H9 (cell line): Measurements from ENCODE around the gene ARL11. TPM values are rescaled to one million over a fixed set of nuclear protein-coding genes. Genes with fewer than 3 reads are reported as not detected.
A peak's percentile ranks its signal among the peaks of the same experiment; 100 is the strongest.

Source experiments
- DNase-seq: peaks from one replicate; pipeline ENCODE4 v3.0.0-alpha.2; 2017
- H2AFZ ChIP-seq: one replicate; pipeline ENCODE4 v1.6.1; 2013; ENCODE audit warnings: mild to moderate bottlenecking, low read length, control low read depth, moderate library complexity
- H2AK5ac ChIP-seq: 2 replicates; pipeline ENCODE4 v1.6.1; 2013; ENCODE audit warnings: low read length, control low read depth, mixed read lengths; ENCODE audit not compliant: insufficient read length
- H2BK120ac ChIP-seq: one replicate; pipeline ENCODE4 v1.6.1; 2013; ENCODE audit warnings: low read depth, mild to moderate bottlenecking, low read length, control low read depth, inconsistent platforms; ENCODE audit not compliant: poor library complexity, severe bottlenecking
- H2BK12ac ChIP-seq: 2 replicates; pipeline ENCODE4 v1.6.1; 2013; ENCODE audit warnings: low read length, control low read depth, mixed read lengths, low read depth; ENCODE audit not compliant: insufficient read length
- H2BK15ac ChIP-seq: 2 replicates; pipeline ENCODE4 v1.6.1; 2013; ENCODE audit warnings: low read depth, low read length, control low read depth
- H2BK20ac ChIP-seq: one replicate; pipeline ENCODE4 v1.6.1; 2013; ENCODE audit warnings: low read depth, mild to moderate bottlenecking, low read length, control low read depth, inconsistent platforms; ENCODE audit not compliant: poor library complexity, severe bottlenecking
- H2BK5ac ChIP-seq: 2 replicates; pipeline ENCODE4 v1.6.1; 2013; ENCODE audit warnings: low read length, control low read depth, mixed read lengths; ENCODE audit not compliant: insufficient read length
- H3K14ac ChIP-seq: 2 replicates; pipeline ENCODE4 v1.6.1; 2013; ENCODE audit warnings: low read length, control low read depth; ENCODE audit not compliant: insufficient read depth
- H3K18ac ChIP-seq: 2 replicates; pipeline ENCODE4 v1.6.1; 2013; ENCODE audit warnings: low read depth, mild to moderate bottlenecking, mixed read lengths, low read length, control low read depth; ENCODE audit not compliant: insufficient read length
- H3K23ac ChIP-seq: 2 replicates; pipeline ENCODE4 v1.6.1; 2013; ENCODE audit warnings: low read length, control low read depth, mixed read lengths, low read depth; ENCODE audit not compliant: insufficient read length
- H3K23me2 ChIP-seq: 2 replicates; pipeline ENCODE4 v1.6.1; 2013; ENCODE audit warnings: low read depth, mild to moderate bottlenecking, mixed read lengths, low read length, control low read depth; ENCODE audit not compliant: insufficient read length, poor library complexity, severe bottlenecking
- H3K27ac ChIP-seq: 2 replicates; pipeline ENCODE4 v1.5.1; 2013; ENCODE audit warnings: low read length, control low read depth, mixed read lengths, low read depth; ENCODE audit not compliant: insufficient read length
- H3K27me3 ChIP-seq: 2 replicates; pipeline ENCODE4 v1.6.1; 2013; ENCODE audit warnings: low read length, control low read depth, inconsistent platforms; ENCODE audit not compliant: insufficient read depth
- H3K4ac ChIP-seq: 2 replicates; pipeline ENCODE4 v1.6.1; 2013; ENCODE audit warnings: low read depth, mild to moderate bottlenecking, control low read depth, inconsistent platforms, low read length, moderate library complexity
- H3K4me1 ChIP-seq: 2 replicates; pipeline ENCODE4 v1.6.1; 2013; ENCODE audit warnings: low read length, control low read depth, inconsistent platforms; ENCODE audit not compliant: insufficient read depth
- H3K4me2 ChIP-seq: 2 replicates; pipeline ENCODE4 v1.6.1; 2013; ENCODE audit warnings: low read length, control low read depth, mixed read lengths; ENCODE audit not compliant: insufficient read length, insufficient read depth
- H3K56ac ChIP-seq: 2 replicates; pipeline ENCODE4 v1.6.1; 2013; ENCODE audit warnings: low read depth, mild to moderate bottlenecking, mixed read lengths, low read length, control low read depth; ENCODE audit not compliant: insufficient read length
- H3K79me1 ChIP-seq: 2 replicates; pipeline ENCODE4 v1.6.1; 2013; ENCODE audit warnings: low read depth, mild to moderate bottlenecking, moderate library complexity, low read length, control low read depth, inconsistent platforms; ENCODE audit not compliant: insufficient read depth, poor library complexity, severe bottlenecking
- H3K79me2 ChIP-seq: 2 replicates; pipeline ENCODE4 v1.6.1; 2013; ENCODE audit warnings: low read length, control low read depth, inconsistent platforms; ENCODE audit not compliant: insufficient read depth
- H3K9ac ChIP-seq: 2 replicates; pipeline ENCODE4 v1.6.1; 2013; ENCODE audit warnings: low read length, control low read depth, mixed read lengths; ENCODE audit not compliant: insufficient read length; ENCODE audit errors: extremely low read depth
- H3K9me3 ChIP-seq: one replicate; pipeline ENCODE4 v1.6.1; 2013; ENCODE audit warnings: low read depth, low read length, inconsistent platforms; ENCODE audit not compliant: control insufficient read depth
- H3T11ph ChIP-seq: one replicate; pipeline ENCODE4 v1.6.1; 2013; ENCODE audit warnings: mild to moderate bottlenecking, low read length, control low read depth, inconsistent platforms
- H4K20me1 ChIP-seq: one replicate; pipeline ENCODE4 v1.6.1; 2013; ENCODE audit not compliant: control insufficient read depth, insufficient read length, insufficient read depth
- H4K5ac ChIP-seq: 2 replicates; pipeline ENCODE4 v1.6.1; 2013; ENCODE audit warnings: low read depth, mild to moderate bottlenecking, mixed read lengths, low read length, control low read depth; ENCODE audit not compliant: insufficient read length
- H4K8ac ChIP-seq: replicated peaks from 2 replicates; pipeline ENCODE4 v1.6.1; 2013; ENCODE audit warnings: low read length, control low read depth, mixed read lengths, low read depth; ENCODE audit not compliant: insufficient read length
- H4K91ac ChIP-seq: 2 replicates; pipeline ENCODE4 v1.6.1; 2013; ENCODE audit warnings: low read depth, mild to moderate bottlenecking, moderate library complexity, mixed read lengths, low read length, control low read depth; ENCODE audit not compliant: insufficient read length
- H3K27ac Mint-ChIP-seq, 3 experiments: 2 replicates in 2 of 3; 3 replicates in 1 of 3; pipeline ENCODE4 v1.8.0; 2020 to 2021; ENCODE audit warnings: mixed read lengths in 3 of 3, mild to moderate bottlenecking in 1 of 3, moderate library complexity in 1 of 3
- H3K27me3 Mint-ChIP-seq: 2 replicates; pipeline ENCODE4 v1.8.0; 2021; ENCODE audit warnings: low read depth, mild to moderate bottlenecking, moderate library complexity, mixed read lengths
- H3K36me3 Mint-ChIP-seq, 3 experiments: 2 replicates in 2 of 3; 3 replicates in 1 of 3; pipeline ENCODE4 v1.8.0; 2020 to 2021; ENCODE audit warnings: low read depth in 3 of 3, mixed read lengths in 3 of 3; ENCODE audit not compliant: insufficient read depth in 1 of 3
- H3K4me1 Mint-ChIP-seq, 2 experiments: 2 replicates each; pipeline ENCODE4 v1.8.0; 2020; ENCODE audit warnings: mixed read lengths in 2 of 2
- H3K4me3 Mint-ChIP-seq, 2 experiments: 2 replicates in 1 of 2; 3 replicates in 1 of 2; pipeline ENCODE4 v1.8.0; 2020 to 2021; ENCODE audit warnings: mild to moderate bottlenecking in 2 of 2, mixed read lengths in 2 of 2, moderate library complexity in 1 of 2
- H3K9me3 Mint-ChIP-seq, 2 experiments: 2 replicates in 1 of 2; 3 replicates in 1 of 2; pipeline ENCODE4 v1.8.0; 2020; ENCODE audit warnings: mild to moderate bottlenecking in 2 of 2, mixed read lengths in 2 of 2, moderate library complexity in 1 of 2
- WGBS: extraction: QIAGEN DNeasy Blood & Tissue Kit; methylation state at CpG from one replicate; pipeline ENCODE4 v1.1.7; 2013; ENCODE audit warnings: missing lambda C conversion rate, low lambda C conversion rate, mixed read lengths; ENCODE audit not compliant: insufficient read length; ENCODE audit errors: extremely low coverage; 5-methylcytosine and 5-hydroxymethylcytosine counted together
- total RNA-seq: library from RNA; stranded (reverse); gene quantifications from 2 replicates; pipeline ENCODE4 v1.2.1, GENCODE V29; 2021
- TF ChIP-seq, protein P1 (sequence below): fragments of 200-600 bp; sonication (generic); conservative IDR thresholded peaks from 3 replicates; pipeline ENCODE4 v1.8.0; 2021; ENCODE audit warnings: antibody characterized with exemption, mild to moderate bottlenecking

The ARL11 gene
- total RNA-seq, 1 experiment from 2014 or later, result 0.42 TPM

DNA sequence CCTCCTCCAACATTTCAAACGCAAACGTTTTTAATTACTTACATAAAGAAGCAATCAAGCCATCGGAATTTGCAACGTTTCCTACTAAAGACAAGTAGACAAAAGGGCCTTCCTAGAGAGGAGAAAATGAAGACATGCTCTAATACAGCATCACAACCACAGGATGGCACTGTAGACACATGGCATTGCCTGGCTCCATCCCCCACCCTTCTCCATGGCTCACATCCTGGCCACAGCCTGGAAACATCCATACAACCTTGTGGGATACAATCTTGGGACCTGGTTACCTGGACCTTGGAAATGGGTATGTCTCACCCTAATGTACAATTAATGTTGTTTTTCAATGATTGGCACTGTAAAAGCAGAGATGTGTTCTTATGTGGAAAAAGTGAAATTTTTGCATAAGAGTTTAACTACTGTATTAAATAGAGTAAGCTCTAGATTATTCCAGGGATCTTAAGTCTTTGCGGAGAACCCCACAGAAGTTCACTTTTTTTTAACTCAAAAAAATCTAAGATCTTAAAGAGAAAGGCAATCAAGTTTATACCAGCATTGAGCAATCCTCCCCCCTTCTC is 41.5 kb downstream of the ARL11 start:
- H3K9me3 ChIP-seq, result no peaks in the 10 kb centered on the region

More for the DNA sequence above, 41.5 kb downstream of the ARL11 start:
- Histone ChIP-seq H4K5ac (no peak overlapping the region), H2AFZ (no peak overlapping the region), H3K4me1 (no peaks in the 10 kb centered on the region), H2BK15ac (no peak overlapping the region), H3K4ac (no peak overlapping the region), H2BK12ac (no peak overlapping the region), H3K18ac (no peak overlapping the region), H4K20me1 (no peaks in the 10 kb centered on the region), H2AK5ac (no peak overlapping the region), H3K14ac (no peak overlapping the region), H3K23me2 (no peaks in the 10 kb centered on the region), H3K27ac (no peak overlapping the region), H3K4me2 (no peak overlapping the region), H3K56ac (no peak overlapping the region), H3K27me3 (no peaks in the 10 kb centered on the region), H2BK5ac (no peak overlapping the region), H3K9ac (no peak overlapping the region), H4K8ac (no peak overlapping the region), H2BK20ac (no peak overlapping the region), H3T11ph (no peak overlapping the region), H2BK120ac (no peak overlapping the region), H3K79me1 (no peaks in the 10 kb centered on the region), H3K79me2 (peaks cover 3% of the 10 kb centered on the region; the same call in 1 of the 2 replicates), H3K23ac (no peak overlapping the region), H4K91ac (no peak overlapping the region)
- no peaks in the 10 kb centered on the region; the same call in 1 of the 2 replicates for H3K27me3 Mint-ChIP-seq
- H3K4me1 Mint-ChIP-seq, result peaks cover 22% of the 10 kb centered on the region in 2 experiments
- H3K27ac Mint-ChIP-seq, result no peak overlapping the region; a peak in 1 of 7 replicates
- peak; percentile 72 for DNase-seq
- no CpG with 5 or more reads among the region's 5 CpGs for WGBS
- H3K4me3 Mint-ChIP-seq, result no peak overlapping the region
- TF ChIP-seq, protein P1, sequence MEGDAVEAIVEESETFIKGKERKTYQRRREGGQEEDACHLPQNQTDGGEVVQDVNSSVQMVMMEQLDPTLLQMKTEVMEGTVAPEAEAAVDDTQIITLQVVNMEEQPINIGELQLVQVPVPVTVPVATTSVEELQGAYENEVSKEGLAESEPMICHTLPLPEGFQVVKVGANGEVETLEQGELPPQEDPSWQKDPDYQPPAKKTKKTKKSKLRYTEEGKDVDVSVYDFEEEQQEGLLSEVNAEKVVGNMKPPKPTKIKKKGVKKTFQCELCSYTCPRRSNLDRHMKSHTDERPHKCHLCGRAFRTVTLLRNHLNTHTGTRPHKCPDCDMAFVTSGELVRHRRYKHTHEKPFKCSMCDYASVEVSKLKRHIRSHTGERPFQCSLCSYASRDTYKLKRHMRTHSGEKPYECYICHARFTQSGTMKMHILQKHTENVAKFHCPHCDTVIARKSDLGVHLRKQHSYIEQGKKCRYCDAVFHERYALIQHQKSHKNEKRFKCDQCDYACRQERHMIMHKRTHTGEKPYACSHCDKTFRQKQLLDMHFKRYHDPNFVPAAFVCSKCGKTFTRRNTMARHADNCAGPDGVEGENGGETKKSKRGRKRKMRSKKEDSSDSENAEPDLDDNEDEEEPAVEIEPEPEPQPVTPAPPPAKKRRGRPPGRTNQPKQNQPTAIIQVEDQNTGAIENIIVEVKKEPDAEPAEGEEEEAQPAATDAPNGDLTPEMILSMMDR, result peak; percentile 85
- H3K9me3 Mint-ChIP-seq, result no peaks in the 10 kb centered on the region; a peak in 1 of 5 replicates
- peaks cover 39 to 44% (median 41%) of the 10 kb centered on the region in 3 experiments for H3K36me3 Mint-ChIP-seq
